HCT116 (cell line): ENCODE data around the gene PCED1A. TPM values are rescaled to one million over a fixed set of nuclear protein-coding genes. Genes with fewer than 3 reads are reported as not detected.

Source experiments
- ATAC-seq: fragments of 200-7000 bp; cut with Tn5 transposase; 2 replicates; pipeline ENCODE4 v1.9.1; 2020; ENCODE audit warnings: mild to moderate bottlenecking, moderate library complexity
- BruUV-seq: library from RNA; stranded (reverse); fragments of 400-500 nt; replicated peaks from 2 replicates; lab custom pipeline; 2021; lab: Mats Ljungman, UMichigan
- CTCF ChIA-PET: fragments of 300-600 bp; sonication (Branson Sonifier 250); formaldehyde crosslinking; loops from one replicate; lab custom pipeline; 2021; ENCODE audit warnings: antibody characterized with exemption; lab: Charles Lee
- POLR2A ChIA-PET: fragments of 300-600, 350-600 bp; sonication (Branson Sonifier 250); formaldehyde crosslinking; loops from one replicate; lab custom pipeline; 2021; ENCODE audit warnings: antibody characterized with exemption; lab: Charles Lee
- RAD21 ChIA-PET, 2 experiments: fragments of 300-600 bp; sonication (Branson Sonifier 250); formaldehyde crosslinking; loops; one replicate each; lab custom pipeline; 2023; ENCODE audit warnings: low total read pairs in 2 of 2; ENCODE audit not compliant: uncharacterized antibody in 2 of 2, unreplicated experiment in 2 of 2, low non-redundant PET in 1 of 2; lab: Charles Lee
- DNase-seq: peaks from one replicate; pipeline ENCODE4 v3.0.0-alpha.2; 2010; ENCODE audit warnings: low read depth, low spot score
- H2AFZ ChIP-seq: fragments of 200-600 bp; shearing (Covaris generic), sonication (generic); 2 replicates; pipeline ENCODE4 v1.6.1; 2017; ENCODE audit warnings: low read depth, mixed run types, mixed read lengths, antibody characterized with exemption, low read length; ENCODE audit not compliant: poor library complexity, severe bottlenecking
- H3K27ac ChIP-seq: 2 replicates; pipeline ENCODE4 v1.5.1; 2012; ENCODE audit warnings: low read depth, low read length
- H3K27me3 ChIP-seq: fragments of 200-600 bp; sonication (generic); 2 replicates; pipeline ENCODE4 v1.6.1; 2016; ENCODE audit warnings: mixed run types, low read length, mixed read lengths; ENCODE audit not compliant: insufficient read depth
- H3K36me3 ChIP-seq, 2 experiments: fragments of 200-500 bp in 1 of 2; fragments of 200-600 bp in 1 of 2; sonication (Bioruptor generic) in 1 of 2; sonication (generic) in 1 of 2; 2 replicates each; pipeline versions ENCODE4 v1.5.1 to v1.6.1; 2014 to 2016; ENCODE audit warnings: low read length in 2 of 2, inconsistent platforms in 1 of 2, mixed read lengths in 1 of 2, mixed run types in 1 of 2; ENCODE audit not compliant: insufficient read depth in 2 of 2, control insufficient read depth in 1 of 2
- H3K4me1 ChIP-seq, 2 experiments: fragments of 200-600 bp in 1 of 2; sonication (generic) in 1 of 2; 2 replicates each; pipeline versions ENCODE4 v1.5.1 to v1.6.1; 2012 to 2017; ENCODE audit warnings: low read length in 2 of 2, inconsistent platforms in 1 of 2, mild to moderate bottlenecking in 1 of 2, mixed read lengths in 1 of 2, mixed run types in 1 of 2, moderate library complexity in 1 of 2; ENCODE audit not compliant: insufficient read depth in 2 of 2, control insufficient read depth in 1 of 2
- H3K4me2 ChIP-seq: fragments of 200-600 bp; sonication (generic); 2 replicates; pipeline ENCODE4 v1.6.1; 2017; ENCODE audit warnings: mixed run types, low read length, mixed read lengths
- H3K4me3 ChIP-seq, 2 experiments: fragments of 200-600 bp in 1 of 2; sonication (generic) in 1 of 2; replicated peaks in 1 of 2; 2 replicates each; pipeline ENCODE4 v1.5.1; 2011 to 2016; ENCODE audit warnings: low read length in 2 of 2, control low read depth in 1 of 2, low read depth in 1 of 2, mild to moderate bottlenecking in 1 of 2, mixed read lengths in 1 of 2, mixed run types in 1 of 2
- H3K79me2 ChIP-seq: fragments of 200-600 bp; sonication (generic); 2 replicates; pipeline ENCODE4 v1.6.1; 2017; ENCODE audit warnings: mild to moderate bottlenecking, mixed run types, low read length, moderate library complexity, mixed read lengths; ENCODE audit not compliant: insufficient read depth
- H3K9ac ChIP-seq: fragments of 200-600 bp; sonication (generic); 2 replicates; pipeline ENCODE4 v1.6.1; 2016; ENCODE audit warnings: low read length, mixed read lengths
- H3K9me2 ChIP-seq: fragments of 200-600 bp; sonication (generic), shearing (Covaris generic); 2 replicates; pipeline ENCODE4 v1.6.1; 2017; ENCODE audit warnings: mixed run types, mild to moderate bottlenecking, moderate library complexity; ENCODE audit not compliant: insufficient read depth
- H3K9me3 ChIP-seq, 2 experiments: fragments of 200-500 bp in 1 of 2; fragments of 200-600 bp in 1 of 2; sonication (Bioruptor generic) in 1 of 2; sonication (generic) in 1 of 2; 2 replicates each; pipeline ENCODE4 v1.6.1; 2014 to 2017; ENCODE audit warnings: low read length in 2 of 2, mixed read lengths in 2 of 2, inconsistent platforms in 1 of 2, low read depth in 1 of 2, mild to moderate bottlenecking in 1 of 2, mixed run types in 1 of 2, moderate library complexity in 1 of 2; ENCODE audit not compliant: control insufficient read depth in 1 of 2, insufficient read depth in 1 of 2
- H4K20me1 ChIP-seq: fragments of 200-600 bp; sonication (generic), shearing (Covaris generic); 2 replicates; pipeline ENCODE4 v1.6.1; 2017; ENCODE audit warnings: mixed run types, mild to moderate bottlenecking, moderate library complexity; ENCODE audit not compliant: insufficient read depth
- ATF3 ChIP-seq: IDR thresholded peaks from 2 replicates; pipeline ENCODE4 v1.6.1; 2012
- CBX3 ChIP-seq: IDR thresholded peaks from 2 replicates; pipeline ENCODE4 v1.6.1; 2012; ENCODE audit warnings: low read depth
- CEBPB ChIP-seq: IDR thresholded peaks from 2 replicates; pipeline ENCODE4 v1.6.1; 2012; ENCODE audit warnings: low read depth
- ELF1 ChIP-seq: IDR thresholded peaks from 2 replicates; pipeline ENCODE4 v1.6.1; 2012; ENCODE audit warnings: low read depth, borderline replicate concordance
- EZH2phosphoT487 ChIP-seq: fragments of 200-600 bp; IDR thresholded peaks from 2 replicates; pipeline ENCODE4 v1.6.1; 2018; ENCODE audit warnings: antibody characterized with exemption, borderline replicate concordance
- FOSL1 ChIP-seq: IDR thresholded peaks from 2 replicates; pipeline ENCODE4 v1.6.1; 2012; ENCODE audit warnings: low read depth
- JUND ChIP-seq: IDR thresholded peaks from 2 replicates; pipeline ENCODE4 v1.6.1; 2012
- MAX ChIP-seq: IDR thresholded peaks from 2 replicates; pipeline ENCODE4 v1.6.1; 2012
- POLR2A ChIP-seq: IDR thresholded peaks from 2 replicates; pipeline ENCODE4 v1.7.0; 2011; ENCODE audit warnings: borderline replicate concordance; ENCODE audit not compliant: insufficient read depth, insufficient read length; ENCODE audit errors: extremely low read depth
- RAD21 ChIP-seq: IDR thresholded peaks from 2 replicates; pipeline ENCODE4 v1.6.1; 2012; ENCODE audit warnings: low read depth, mild to moderate bottlenecking
- SIN3A ChIP-seq: IDR thresholded peaks from 2 replicates; pipeline ENCODE4 v1.6.1; 2012; ENCODE audit warnings: low read depth
- SP1 ChIP-seq: IDR thresholded peaks from 2 replicates; pipeline ENCODE4 v1.6.1; 2012; ENCODE audit warnings: low read depth
- SRF ChIP-seq: IDR thresholded peaks from 2 replicates; pipeline ENCODE4 v1.6.1; 2012; ENCODE audit warnings: low read depth
- TCF7L2 ChIP-seq: IDR thresholded peaks from 2 replicates; pipeline ENCODE4 v1.7.0; 2011; ENCODE audit warnings: borderline replicate concordance, inconsistent platforms; ENCODE audit not compliant: insufficient read depth, insufficient read length; ENCODE audit errors: extremely low read depth
- ZBTB33 ChIP-seq: IDR thresholded peaks from 2 replicates; pipeline ENCODE4 v1.6.1; 2011; ENCODE audit warnings: mild to moderate bottlenecking, low read length, moderate library complexity; ENCODE audit not compliant: insufficient replicate concordance; ENCODE audit errors: extremely low read depth
- ZNF274 ChIP-seq: fragments of 200-500 bp; sonication (Bioruptor generic); IDR thresholded peaks from 2 replicates; pipeline ENCODE4 v1.6.1; 2014; ENCODE audit warnings: mild to moderate bottlenecking, low read depth, low read length, inconsistent platforms
- intact Hi-C: fragments of 100-400 bp; cut with micrococcal nuclease; formaldehyde crosslinking; loops from 2 replicates; pipeline ENCODE4 v1.10.0; 2022
- total RNA-seq: library from RNA; stranded (reverse); gene quantifications from one replicate; pipeline ENCODE4 v1.2.1, GENCODE V29; 2021; ENCODE audit not compliant: unreplicated experiment

The PCED1A gene
- total RNA-seq, 1 experiment from 2014 or later = 31.8 TPM

GRCh38 chr20:2875690-2876203 lies 35.3 kb upstream of the PCED1A start:
- H3K4me1 ChIP-seq = peaks cover 15 to 34% of the 10 kb centered on the region in 2 experiments
- H4K20me1 ChIP-seq = peaks cover 8% of the 10 kb centered on the region; the same call in 1 of the 2 replicates
- H3K9me2 ChIP-seq = no peaks in the 10 kb centered on the region
- H3K9ac ChIP-seq = no peak overlapping the region
- TF ChIP-seq RAD21 (no peak), SP1 (no peak), TCF7L2 (no peak), EZH2phosphoT487 (no peak), FOSL1 (no peak), CBX3 (no peak), JUND (no peak), SRF (no peak), CEBPB (no peak), ELF1 (no peak), ZNF274 (no peak), MAX (no peak), ATF3 (no peak), ZBTB33 (no peak), SIN3A (no peak), POLR2A (no peak)
- TF ChIP-seq, all 23 proteins: peak for 0
- Histone ChIP-seq H3K79me2 (peaks cover 70% of the 10 kb centered on the region), H3K27ac (no peak overlapping the region), H3K4me3 (no peak overlapping the region), H3K9me3 (no peaks in the 10 kb centered on the region), H3K27me3 (no peaks in the 10 kb centered on the region), H3K4me2 (no peak overlapping the region), H2AFZ (no peak overlapping the region), H3K36me3 (no peaks in the 10 kb centered on the region)
- CTCF ChIA-PET = no interaction called here
- BruUV-seq = no TSS peak
- RAD21 ChIA-PET = no interaction called here
- ATAC-seq = no peak
- intact Hi-C loops = no loop called here
- no peak for DNase-seq
- POLR2A ChIA-PET = no interaction called here
